ENCODE measurements around the gene CCDC88B. TPM values are rescaled to one million over a fixed set of nuclear protein-coding genes. Genes with fewer than 3 reads are reported as not detected.

The CCDC88B gene
- total RNA-seq, 1 experiment from 2014 or later = 9.6 TPM

- no peak overlapping the region for H3K27ac ChIP-seq
- BruUV-seq (replicated peaks) = no TSS peak
- no peak overlapping the region for H2AFZ ChIP-seq
- no peaks in the 10 kb centered on the region for H3K27me3 ChIP-seq (ENCODE audit: insufficient read depth, low read depth)
- no peak overlapping the region for H3K4me3 ChIP-seq
- DNase-seq = no peak
- TF ChIP-seq CTCF (conservative IDR thresholded peaks at IDR 0.05) (no peak), EZH2 (IDR thresholded peaks at IDR 0.05; ENCODE audit: low read depth) (no peak)
- no peak overlapping the region for H3K4me2 ChIP-seq
- H3K9me3 ChIP-seq (ENCODE audit: insufficient read depth, low read depth) = no peaks in the 10 kb centered on the region
- no peaks in the 10 kb centered on the region for H3K9me2 ChIP-seq (ENCODE audit: insufficient read depth)
- CTCF ChIA-PET = no interaction called here
- intact Hi-C loops (cut with micrococcal nuclease; ENCODE audit: unreplicated experiment) = no loop called here
- POLR2A ChIA-PET (ENCODE audit: unreplicated experiment) = no interaction called here
- peaks cover 35% of the 10 kb centered on the region for H3K4me1 ChIP-seq (replicated peaks; ENCODE audit: insufficient read depth)
- H3K79me2 ChIP-seq (ENCODE audit: low read depth) = peaks cover 18% of the 10 kb centered on the region
- H4K20me1 ChIP-seq (ENCODE audit: insufficient read depth) = peaks cover 9% of the 10 kb centered on the region; the same call in 1 of the 2 replicates
- H3F3A ChIP-seq (ENCODE audit: insufficient read depth, low read depth) = peaks cover 35% of the 10 kb centered on the region
- peaks cover 39% of the 10 kb centered on the region for H3K36me3 ChIP-seq (ENCODE audit: low read depth)
Measured at GRCh38 chr11:64362339-64362738, 22.3 kb downstream of the CCDC88B start.

DNA sequence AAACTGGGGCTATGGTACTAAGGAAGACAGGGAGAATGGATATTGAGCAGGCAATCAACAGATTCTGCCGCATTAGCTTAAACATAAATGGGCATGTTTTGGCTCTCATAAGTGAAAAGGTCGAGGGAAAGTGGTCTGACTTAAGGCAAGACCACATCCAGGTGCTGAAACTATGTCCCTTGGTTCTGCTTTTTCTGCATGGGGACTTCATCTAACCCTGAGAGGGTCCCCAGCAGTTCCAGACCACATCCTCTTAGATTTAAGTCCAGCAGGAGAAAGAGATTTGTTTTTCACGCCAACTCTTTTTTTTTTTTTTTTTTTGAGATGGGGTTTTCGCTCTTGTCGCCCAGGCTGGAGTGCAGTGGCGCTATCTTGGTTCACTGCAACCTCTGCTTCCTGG is 24.4 kb downstream of the CCDC88B start:
- Histone ChIP-seq H3F3A (ENCODE audit: insufficient read depth, low read depth) (peaks cover 32% of the 10 kb centered on the region), H3K79me2 (ENCODE audit: low read depth) (peaks cover 15% of the 10 kb centered on the region), H3K36me3 (ENCODE audit: low read depth) (peaks cover 47% of the 10 kb centered on the region), H3K27ac (no peak overlapping the region), H3K9me3 (ENCODE audit: insufficient read depth, low read depth) (no peaks in the 10 kb centered on the region), H3K4me2 (no peak overlapping the region), H4K20me1 (ENCODE audit: insufficient read depth) (peaks cover 11% of the 10 kb centered on the region; the same call in 1 of the 2 replicates), H3K9me2 (ENCODE audit: insufficient read depth) (no peaks in the 10 kb centered on the region), H3K27me3 (ENCODE audit: insufficient read depth, low read depth) (no peaks in the 10 kb centered on the region), H3K4me1 (replicated peaks; ENCODE audit: insufficient read depth) (peaks cover 20% of the 10 kb centered on the region), H3K4me3 (no peak overlapping the region), H2AFZ (no peak overlapping the region)
- no TSS peak for BruUV-seq (replicated peaks)
- CTCF ChIA-PET = interaction anchor here (0.7 kb wide), 1 partner anchor 161 kb away, joined by 3 read pairs; no protein-coding TSS in a partner anchor
- POLR2A ChIA-PET (ENCODE audit: unreplicated experiment) = no interaction called here
- no peak for DNase-seq
- intact Hi-C loops (cut with micrococcal nuclease; ENCODE audit: unreplicated experiment) = no loop called here
- no peak for TF ChIP-seq EZH2 (IDR thresholded peaks at IDR 0.05; ENCODE audit: low read depth)
- no peak for TF ChIP-seq CTCF (conservative IDR thresholded peaks at IDR 0.05)

- Histone ChIP-seq H3F3A (ENCODE audit: insufficient read depth, low read depth) (peaks cover 32% of the 10 kb centered on the region), H3K9me3 (ENCODE audit: insufficient read depth, low read depth) (no peaks in the 10 kb centered on the region), H4K20me1 (ENCODE audit: insufficient read depth) (peaks cover 7% of the 10 kb centered on the region; the same call in 1 of the 2 replicates), H3K4me3 (no peak overlapping the region), H2AFZ (no peak overlapping the region), H3K27me3 (ENCODE audit: insufficient read depth, low read depth) (no peaks in the 10 kb centered on the region), H3K27ac (no peak overlapping the region), H3K4me2 (no peak overlapping the region), H3K9me2 (ENCODE audit: insufficient read depth) (no peaks in the 10 kb centered on the region), H3K4me1 (replicated peaks; ENCODE audit: insufficient read depth) (peaks cover 16% of the 10 kb centered on the region), H3K79me2 (ENCODE audit: low read depth) (peaks cover 10% of the 10 kb centered on the region), H3K36me3 (ENCODE audit: low read depth) (peaks cover 47% of the 10 kb centered on the region)
- intact Hi-C loops (cut with micrococcal nuclease; ENCODE audit: unreplicated experiment) = no loop called here
- DNase-seq = no peak
- TF ChIP-seq CTCF (conservative IDR thresholded peaks at IDR 0.05) (no peak), EZH2 (IDR thresholded peaks at IDR 0.05; ENCODE audit: low read depth) (no peak)
- BruUV-seq (replicated peaks) = no TSS peak
- ChIA-PET CTCF (no interaction called here), POLR2A (ENCODE audit: unreplicated experiment) (interaction anchor here (0.7 kb wide), 1 partner anchor 207 kb away, joined by 3 read pairs; no protein-coding TSS in a partner anchor)
Measured at GRCh38 chr11:64364911-64365310, 24.9 kb downstream of the CCDC88B start.
